ENCODE data around the gene GAMT.

- no peak for TF ChIP-seq HDGF (IDR thresholded peaks at IDR 0.05; ENCODE audit: borderline replicate concordance)
- TF ChIP-seq ZNF384 (IDR thresholded peaks at IDR 0.05) = no peak
- TF ChIP-seq CTBP1 (IDR thresholded peaks at IDR 0.05; ENCODE audit: borderline replicate concordance) = no peak
Observed at GRCh38 chr19:1409204-1410005, 8.1 kb upstream of the GAMT start.
